Measurements from ENCODE around the gene PIGM. TPM values are rescaled to one million over a fixed set of nuclear protein-coding genes. Genes with fewer than 3 reads are reported as not detected.

PIGM gene
- total RNA-seq, 1 experiment from 2014 or later, result 4.4 TPM

GRCh38 chr1:159991513-159991912 is 40.3 kb downstream of the PIGM start:
- no peaks in the 10 kb centered on the region; the same call in 1 of the 2 replicates for H3K27me3 Mint-ChIP-seq (ENCODE audit: low read depth)
- ChIA-PET POLR2A (no interaction called here), CTCF (interaction anchor here (1.4 kb wide), 1 partner anchor 16 kb away, joined by 13 read pairs; no protein-coding TSS in a partner anchor)
- ATAC-seq, result no peak
- no peak for DNase-seq (ENCODE audit: low spot score)
- no peak for TF ChIP-seq ESRRA (CRISPR knock-in tag; IDR thresholded peaks at IDR 0.05; ENCODE audit: borderline replicate concordance)
- TF ChIP-seq ZNF121 (CRISPR knock-in tag; IDR thresholded peaks at IDR 0.05), result no peak
- TF ChIP-seq NFATC4 (CRISPR knock-in tag; IDR thresholded peaks at IDR 0.05), result no peak
- TF ChIP-seq SOX15 (CRISPR knock-in tag; IDR thresholded peaks at IDR 0.05), result no peak
- no peak for TF ChIP-seq ZNF263 (CRISPR knock-in tag; IDR thresholded peaks at IDR 0.05; ENCODE audit: low read depth)
- no peak for TF ChIP-seq IRF1 (CRISPR knock-in tag; IDR thresholded peaks at IDR 0.05)
- no peak for TF ChIP-seq NFYB (CRISPR knock-in tag; conservative IDR thresholded peaks at IDR 0.05; ENCODE audit: low read depth)
- no peak for TF ChIP-seq CDX4 (CRISPR knock-in tag; IDR thresholded peaks at IDR 0.05; ENCODE audit: borderline replicate concordance)
- no peak for TF ChIP-seq EMX1 (CRISPR knock-in tag; IDR thresholded peaks at IDR 0.05)
- TF ChIP-seq MXD4 (CRISPR knock-in tag; IDR thresholded peaks at IDR 0.05; ENCODE audit: borderline replicate concordance), result no peak
- TF ChIP-seq IRF2 (CRISPR knock-in tag; IDR thresholded peaks at IDR 0.05; ENCODE audit: borderline replicate concordance, low read depth), result no peak
- TF ChIP-seq ZMAT4 (CRISPR knock-in tag; IDR thresholded peaks at IDR 0.05), result no peak
- no peak for TF ChIP-seq FOXK1 (CRISPR knock-in tag; IDR thresholded peaks at IDR 0.05)
- no peak for TF ChIP-seq E2F4 (CRISPR knock-in tag; IDR thresholded peaks at IDR 0.05; ENCODE audit: borderline replicate concordance, low read depth)
- no peak for TF ChIP-seq ATF3 (CRISPR knock-in tag; conservative IDR thresholded peaks at IDR 0.05)
- TF ChIP-seq SMAD4 (CRISPR knock-in tag; IDR thresholded peaks at IDR 0.05), result no peak
- H3K4me1 Mint-ChIP-seq, result peaks cover 10% of the 10 kb centered on the region
- no peaks in the 10 kb centered on the region for H3K36me3 Mint-ChIP-seq
- no peak overlapping the region for H3K27ac Mint-ChIP-seq
- no peak overlapping the region for H3K4me3 Mint-ChIP-seq
- no peaks in the 10 kb centered on the region for H3K9me3 Mint-ChIP-seq

- peaks cover 10% of the 10 kb centered on the region for H3K4me1 Mint-ChIP-seq
- no peaks in the 10 kb centered on the region for H3K36me3 Mint-ChIP-seq
- POLR2A ChIA-PET, result no interaction called here
- no peak overlapping the region for H3K4me3 Mint-ChIP-seq
- ATAC-seq (no peak), DNase-seq (ENCODE audit: low spot score) (no peak)
- no peaks in the 10 kb centered on the region for H3K9me3 Mint-ChIP-seq
- H3K27ac Mint-ChIP-seq, result no peak overlapping the region
- no peak for TF ChIP-seq ZMAT4 (CRISPR knock-in tag; IDR thresholded peaks at IDR 0.05)
- no peak for TF ChIP-seq ZNF232 (CRISPR knock-in tag; IDR thresholded peaks at IDR 0.05)
- TF ChIP-seq IRF2 (CRISPR knock-in tag; IDR thresholded peaks at IDR 0.05; ENCODE audit: borderline replicate concordance, low read depth), result no peak
- no peak for TF ChIP-seq STAT6 (CRISPR knock-in tag; conservative IDR thresholded peaks at IDR 0.05; ENCODE audit: low read depth)
- TF ChIP-seq E2F4 (CRISPR knock-in tag; IDR thresholded peaks at IDR 0.05; ENCODE audit: borderline replicate concordance, low read depth), result no peak
- TF ChIP-seq GABPB1 (CRISPR knock-in tag; IDR thresholded peaks at IDR 0.05), result no peak
- no peak for TF ChIP-seq USF1 (CRISPR knock-in tag; IDR thresholded peaks at IDR 0.05)
- no peak for TF ChIP-seq FOXP1 (CRISPR knock-in tag; IDR thresholded peaks at IDR 0.05; ENCODE audit: borderline replicate concordance)
- CTCF ChIA-PET, result interaction anchor here (0.9 to 1.7 kb wide), 3 partner anchors 17 to 89 kb away, joined by 3 to 12 read pairs (median 4); partner anchors contain the start of gene IGSF9
- H3K27me3 Mint-ChIP-seq (ENCODE audit: low read depth), result no peaks in the 10 kb centered on the region; the same call in 1 of the 2 replicates
These were observed 41.8 kb downstream of the PIGM start for GRCh38 chr1:159990005-159990404.
